ENCODE data around the gene RNF32.
"Not testable (repeated sequence)": the region's sequence is repeated elsewhere in the genome, so short reads cannot be mapped to it uniquely, and the experiment has no call there.

The RNF32 gene

GRCh38 chr7:156642306-156643045 is 1.9 kb downstream of the RNF32 start:
- no peak for DNase-seq

GRCh38 chr7:156647330-156647729 is 6.8 kb downstream of the RNF32 start:
- not testable (repeated sequence) for DNase-seq

GRCh38 chr7:156650042-156650441 is 9.5 kb downstream of the RNF32 start:
- no peak for DNase-seq

DNA sequence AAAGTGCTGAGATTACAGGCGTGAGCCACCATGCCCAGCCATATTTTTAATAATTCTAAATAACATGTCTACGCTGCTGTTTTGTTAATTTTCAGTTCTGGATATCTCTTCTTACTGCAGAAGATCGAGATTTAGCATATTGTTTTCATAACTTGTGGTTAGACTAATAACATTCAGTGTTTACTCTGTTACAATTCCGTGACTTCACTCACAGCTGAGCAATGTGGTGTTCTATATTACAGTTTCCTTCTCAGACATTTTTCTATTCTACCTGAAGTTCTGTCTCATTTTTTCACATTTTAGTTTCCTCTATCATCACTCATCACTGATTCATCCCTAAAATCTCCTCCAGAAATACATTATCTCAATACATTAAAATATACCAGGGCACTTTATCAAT is 10.9 kb downstream of the RNF32 start:
- DNase-seq, result no peak

DNA sequence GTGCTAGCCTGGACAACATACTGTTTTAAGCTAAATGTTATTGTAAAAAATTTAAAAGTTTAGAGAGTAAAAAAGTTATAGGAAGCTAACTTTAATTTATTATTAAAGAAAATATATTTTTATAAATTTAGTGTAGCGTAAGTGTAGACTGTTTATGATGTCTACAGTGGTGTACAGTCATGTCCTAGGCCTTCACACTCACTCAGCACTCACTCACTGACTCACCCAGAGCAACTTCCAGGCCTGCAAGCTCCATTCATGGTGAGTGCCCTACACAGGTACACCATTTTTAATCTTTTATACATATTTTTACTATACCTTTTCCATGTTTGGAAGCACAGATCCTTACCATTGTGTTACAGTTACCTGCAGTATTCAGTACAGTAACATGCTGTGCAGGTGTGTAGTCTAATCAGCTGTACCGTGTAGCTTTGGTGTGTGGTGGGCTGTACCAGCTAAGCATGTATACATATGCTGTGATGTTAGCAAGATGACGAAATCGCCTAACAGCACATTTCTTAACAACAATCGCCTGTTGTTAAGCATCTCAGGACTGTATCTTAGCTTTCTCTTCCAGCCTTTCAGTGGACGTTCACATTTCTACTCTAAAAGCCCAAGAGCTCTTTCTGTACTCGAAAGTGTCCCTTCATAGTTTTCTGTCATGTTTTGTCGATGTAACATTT is 12.5 kb downstream of the RNF32 start:
- DNase-seq, result no peak

DNA sequence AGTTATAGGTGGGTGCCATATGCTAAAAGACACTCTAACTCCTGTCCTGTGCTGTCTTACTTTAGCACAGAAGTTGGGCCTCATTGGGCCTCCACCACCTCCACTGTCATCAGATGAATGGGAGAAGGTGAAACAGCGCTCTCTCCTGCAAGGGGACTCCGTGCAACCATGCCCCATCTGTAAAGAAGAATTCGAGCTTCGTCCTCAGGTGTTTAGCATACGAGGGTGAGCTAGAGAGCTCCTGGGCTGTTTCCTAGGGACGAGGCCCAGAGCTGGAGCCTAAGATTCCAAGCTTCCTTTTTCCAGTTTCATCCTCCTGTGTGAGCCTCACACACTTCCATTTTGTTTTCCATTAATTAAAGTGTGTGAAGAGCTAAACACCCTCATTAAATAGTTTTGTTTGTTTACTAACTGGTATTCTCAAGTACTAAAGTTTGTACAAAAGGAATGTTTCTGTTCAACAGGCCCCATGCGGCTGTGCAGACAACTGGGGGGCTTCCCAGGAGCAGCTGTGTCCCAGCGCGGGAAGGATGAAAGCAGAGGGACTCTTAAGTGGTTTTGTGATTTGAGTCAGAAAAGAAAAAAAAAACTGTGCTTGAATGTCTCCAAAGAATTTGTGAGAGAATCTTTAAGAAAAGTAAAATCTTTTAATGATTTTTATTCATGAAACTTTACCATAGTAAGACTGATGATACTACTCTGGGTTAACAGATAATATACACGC is 14.1 kb downstream of the RNF32 start:
- no peak for DNase-seq

GRCh38 chr7:156655251-156655650 is 14.7 kb downstream of the RNF32 start:
- DNase-seq, result no peak

DNA sequence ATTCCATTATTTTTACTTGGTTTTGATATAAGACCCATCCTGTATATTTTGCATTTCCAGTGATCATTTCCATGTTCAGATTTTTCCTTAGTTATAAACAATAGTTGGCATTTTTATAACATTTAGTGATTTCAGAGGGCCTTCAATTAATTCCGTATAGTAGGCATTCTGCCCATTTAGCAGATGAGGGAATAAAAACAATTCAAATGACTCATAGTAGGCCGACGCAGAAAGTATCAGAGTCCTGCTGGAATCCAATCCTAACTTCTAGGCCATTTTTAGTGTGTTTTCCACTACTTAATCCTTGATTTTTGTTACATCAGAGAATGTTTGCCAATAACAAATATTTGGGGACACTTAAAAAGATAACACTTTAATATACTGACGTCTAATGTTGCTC is 15.4 kb downstream of the RNF32 start:
- no peak for DNase-seq

DNA sequence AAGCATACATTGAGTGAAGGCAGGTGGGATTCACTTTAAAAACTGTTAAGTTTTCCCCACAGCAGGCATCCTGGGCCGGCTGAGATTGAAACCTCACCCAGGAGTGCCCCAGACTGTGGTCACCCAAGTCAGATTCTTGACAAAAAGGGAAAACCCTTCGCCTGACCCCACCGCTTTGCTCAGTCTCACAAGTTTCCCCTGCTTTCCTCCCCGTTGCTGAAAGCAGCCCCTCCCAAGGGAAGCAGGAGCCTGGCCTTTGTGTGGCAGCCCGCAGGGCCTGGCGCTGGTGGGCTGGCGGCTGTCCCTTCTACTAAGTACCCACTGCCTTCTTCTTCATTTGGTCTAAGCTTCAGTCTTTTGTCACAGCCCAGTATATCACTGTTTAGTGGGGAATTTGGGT is 16.0 kb downstream of the RNF32 start:
- no peak for DNase-seq

GRCh38 chr7:156657681-156658080 is 17.1 kb downstream of the RNF32 start:
- no peak for DNase-seq

- no peak for DNase-seq
Measured at GRCh38 chr7:156659203-156659602, 18.6 kb downstream of the RNF32 start.

DNA sequence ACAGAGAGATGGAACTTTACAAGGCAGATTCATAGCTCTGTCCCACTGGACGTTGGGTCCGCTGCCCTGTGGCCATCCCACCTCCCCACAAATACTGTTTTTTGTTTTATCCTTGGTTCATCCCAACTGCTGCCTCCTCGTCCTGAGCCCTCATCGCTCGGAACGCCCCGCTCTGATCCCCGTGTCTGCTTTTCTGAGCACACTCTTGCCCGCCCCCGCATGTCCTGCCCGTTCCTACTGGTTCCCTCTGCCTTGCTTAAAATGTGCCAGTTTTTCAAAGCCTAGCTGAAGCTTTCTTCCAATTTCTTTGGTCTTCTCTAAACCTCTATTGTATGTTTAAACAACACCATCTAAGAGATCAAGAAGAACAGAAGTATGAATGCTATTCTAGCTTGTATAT is 19.4 kb downstream of the RNF32 start:
- DNase-seq, result no peak

DNA sequence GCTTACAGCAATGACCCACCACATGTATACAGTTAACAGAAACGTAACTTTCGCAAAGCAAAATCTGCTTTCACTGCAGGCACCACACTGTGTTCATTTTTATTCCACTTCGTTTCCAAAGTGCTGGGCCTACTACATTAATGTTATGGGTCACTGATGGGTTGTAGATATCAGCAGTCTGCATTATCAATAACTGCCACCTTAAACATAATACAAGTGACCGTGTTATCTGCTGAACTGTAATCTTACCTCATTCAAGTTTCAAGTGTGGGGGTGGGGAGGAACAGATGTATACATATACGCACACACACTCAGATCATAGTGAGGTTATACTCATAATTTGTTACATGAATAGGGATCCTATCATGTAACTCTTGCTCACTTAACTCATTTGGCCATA is 21.1 kb downstream of the RNF32 start:
- DNase-seq, result no peak

DNA sequence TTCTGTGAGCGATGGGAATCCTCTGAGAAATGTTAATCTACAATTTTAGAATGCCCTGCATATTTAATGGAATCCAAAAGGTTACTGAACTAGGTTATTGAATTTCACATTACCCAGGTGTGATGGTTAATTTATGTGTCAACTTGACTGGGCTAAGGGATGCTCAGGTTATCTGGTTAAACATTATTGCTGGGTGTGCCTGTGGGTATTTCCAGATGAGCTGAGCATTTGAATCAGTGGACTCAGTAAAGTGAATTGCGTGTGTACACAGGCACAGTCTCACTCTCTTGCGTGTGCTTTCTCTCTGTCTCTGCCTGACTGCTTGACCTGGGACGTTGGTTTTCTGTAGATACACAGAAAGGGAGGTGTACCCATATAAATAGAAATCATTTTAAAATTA is 21.7 kb downstream of the RNF32 start:
- DNase-seq, result no peak

- DNase-seq, result no peak
Measured at GRCh38 chr7:156665101-156665500, 24.5 kb downstream of the RNF32 start.

DNA sequence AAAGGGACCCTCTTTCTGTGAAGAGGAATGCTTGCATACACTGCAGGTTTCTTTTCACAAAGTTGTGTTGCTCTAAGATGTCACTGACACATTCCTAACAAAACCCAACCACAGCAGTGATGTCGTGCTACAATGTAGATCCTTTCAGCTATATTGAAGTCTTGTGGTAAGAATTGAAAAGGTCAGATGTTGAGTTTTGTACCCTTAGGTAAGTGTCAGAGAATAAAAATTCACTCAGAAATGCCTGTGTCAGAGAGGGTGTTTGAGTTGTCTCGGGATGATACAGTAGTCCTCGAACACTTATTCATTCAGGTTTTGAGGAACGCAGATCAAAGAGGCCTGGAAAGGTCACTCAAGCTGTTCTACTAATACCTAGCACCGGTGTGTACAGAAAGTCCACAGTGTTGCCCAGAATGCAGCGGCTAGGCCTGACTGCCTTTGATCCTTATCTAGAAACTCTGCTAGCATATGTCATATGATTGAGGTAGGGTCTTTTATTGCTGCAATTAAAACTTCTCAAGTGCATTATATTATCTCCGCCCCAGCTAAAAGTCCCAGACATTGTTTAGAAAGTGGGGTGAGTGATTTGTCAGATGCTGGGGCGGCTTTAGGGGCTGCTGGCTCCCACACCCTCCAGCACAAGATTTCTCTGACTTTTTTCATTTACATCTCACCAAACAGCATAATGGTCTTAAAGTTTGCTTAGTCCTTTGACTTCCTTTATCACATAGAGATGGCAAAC is 26.0 kb downstream of the RNF32 start:
- DNase-seq, result no peak

DNA sequence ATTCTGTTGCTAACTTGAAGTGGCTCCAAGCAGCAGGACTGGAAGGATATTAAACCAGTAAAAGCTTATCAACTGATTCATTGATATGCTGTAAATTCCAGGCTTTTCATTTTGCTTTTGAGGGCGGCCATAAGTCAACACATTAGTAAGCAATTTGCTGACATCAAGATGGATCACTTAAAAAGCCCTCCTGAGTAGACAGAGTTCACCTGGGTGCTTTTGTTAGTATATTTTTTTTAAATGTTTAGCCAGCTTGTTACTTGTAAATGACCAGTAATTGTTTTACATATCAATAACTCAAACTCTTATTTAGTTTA is 26.5 kb downstream of the RNF32 start:
- no peak for DNase-seq

DNA sequence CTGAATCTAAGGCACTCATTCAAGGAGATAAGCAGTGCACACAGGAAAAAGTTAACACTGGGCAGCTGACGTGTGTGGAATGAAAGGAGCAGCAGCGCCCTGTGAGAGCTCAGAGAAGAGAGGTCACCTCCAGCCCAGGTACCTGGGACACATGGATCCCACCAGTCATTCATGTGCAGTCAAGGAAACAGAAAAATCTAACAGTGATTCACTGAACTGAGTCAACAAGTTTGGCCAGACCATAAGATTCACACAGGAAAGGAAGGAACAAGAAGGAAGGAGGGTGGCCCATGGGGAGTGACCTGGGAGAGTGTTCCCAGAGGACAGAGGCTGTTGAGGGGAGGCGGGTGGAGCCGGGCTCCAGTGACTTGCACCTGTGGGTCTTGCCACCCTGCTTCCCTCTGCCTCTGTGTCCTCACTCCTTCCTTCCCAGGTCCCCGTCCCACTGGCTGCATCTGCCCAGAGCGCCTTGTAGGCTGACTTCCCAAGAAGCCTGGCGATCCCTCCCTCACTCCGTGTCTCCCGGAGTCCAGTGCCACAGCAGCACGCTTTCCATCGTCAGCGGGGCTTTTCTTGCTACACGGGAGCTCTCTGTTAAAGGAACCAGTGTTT is 27.7 kb downstream of the RNF32 start:
- no peak for DNase-seq

GRCh38 chr7:156669035-156669828 is 28.7 kb downstream of the RNF32 start:
- no peak for DNase-seq

GRCh38 chr7:156673454-156673853 is 32.9 kb downstream of the RNF32 start:
- no peak for DNase-seq

DNA sequence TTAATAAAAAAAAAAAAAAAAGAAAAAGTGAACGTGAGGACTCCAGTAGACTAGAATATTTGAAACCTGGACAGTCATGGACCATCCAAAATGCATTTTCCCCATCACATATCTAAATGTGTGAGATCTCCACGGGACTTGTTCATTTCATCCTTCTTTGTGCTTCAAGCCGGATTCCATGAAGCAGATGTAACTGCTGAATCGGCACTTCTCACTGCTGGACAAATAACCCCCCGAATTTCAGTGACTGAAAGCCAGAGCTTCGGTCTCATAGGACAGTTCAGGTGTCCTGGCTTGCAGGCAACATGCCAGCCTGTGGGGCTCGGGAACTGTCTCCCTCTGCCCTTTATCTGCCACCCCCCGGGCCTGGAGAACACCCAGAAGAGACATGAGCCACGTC is 33.3 kb downstream of the RNF32 start:
- no peak for DNase-seq

DNA sequence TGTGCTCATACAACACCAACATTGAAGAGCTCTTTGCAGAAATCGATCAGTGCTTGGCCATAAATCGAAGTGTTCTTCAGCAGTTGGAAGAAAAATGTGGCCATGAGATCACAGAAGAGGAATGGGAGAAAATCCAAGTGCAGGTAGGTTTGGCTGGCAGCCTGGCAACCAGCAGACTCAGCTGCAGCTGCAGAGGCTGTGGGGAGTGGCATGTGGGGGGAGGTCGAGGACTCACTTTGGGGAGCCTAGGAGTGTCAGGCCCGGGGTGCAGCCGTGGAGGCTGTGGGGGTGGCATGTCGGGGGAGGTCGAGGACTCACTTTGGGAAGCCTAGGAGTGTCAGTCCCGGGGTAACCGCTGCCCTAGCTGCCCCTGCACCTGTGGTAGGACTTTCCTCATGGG is 35.1 kb downstream of the RNF32 start:
- DNase-seq, result no peak
